Measurements from ENCODE around the gene DEK.

DNA sequence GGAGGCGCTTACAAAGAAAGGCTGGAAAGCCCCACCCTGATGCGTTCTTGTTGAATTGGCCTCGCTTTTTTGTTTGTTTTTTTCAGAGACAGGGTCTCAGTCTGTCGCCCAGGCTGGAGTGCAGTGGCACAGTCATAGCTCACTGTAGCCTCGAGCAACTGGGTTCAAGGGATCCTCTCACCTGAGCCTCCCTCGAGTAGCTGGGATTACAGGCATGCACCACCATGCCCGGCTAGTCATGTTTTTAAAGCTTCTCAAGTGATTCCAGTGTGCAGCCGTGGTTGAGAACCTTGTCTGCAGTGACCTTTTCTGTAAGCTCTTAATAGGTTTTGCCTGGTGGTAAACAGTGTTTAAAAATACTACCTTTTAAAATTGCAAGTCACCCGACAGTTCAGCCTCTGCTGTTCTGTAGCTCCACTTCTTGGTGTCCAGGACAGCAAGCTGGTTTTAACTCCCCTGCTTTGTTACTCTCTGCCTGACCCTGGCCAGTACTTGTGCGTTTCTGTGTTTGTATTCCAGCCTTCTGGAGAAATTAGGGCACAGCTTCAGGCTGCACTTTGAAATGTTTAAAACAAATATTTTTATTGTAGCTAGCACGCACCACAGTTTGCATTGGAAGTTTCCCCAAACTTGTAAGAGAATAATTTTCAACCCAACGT lies 54.7 kb downstream of the DEK start:
- TF ChIP-seq, protein P1, sequence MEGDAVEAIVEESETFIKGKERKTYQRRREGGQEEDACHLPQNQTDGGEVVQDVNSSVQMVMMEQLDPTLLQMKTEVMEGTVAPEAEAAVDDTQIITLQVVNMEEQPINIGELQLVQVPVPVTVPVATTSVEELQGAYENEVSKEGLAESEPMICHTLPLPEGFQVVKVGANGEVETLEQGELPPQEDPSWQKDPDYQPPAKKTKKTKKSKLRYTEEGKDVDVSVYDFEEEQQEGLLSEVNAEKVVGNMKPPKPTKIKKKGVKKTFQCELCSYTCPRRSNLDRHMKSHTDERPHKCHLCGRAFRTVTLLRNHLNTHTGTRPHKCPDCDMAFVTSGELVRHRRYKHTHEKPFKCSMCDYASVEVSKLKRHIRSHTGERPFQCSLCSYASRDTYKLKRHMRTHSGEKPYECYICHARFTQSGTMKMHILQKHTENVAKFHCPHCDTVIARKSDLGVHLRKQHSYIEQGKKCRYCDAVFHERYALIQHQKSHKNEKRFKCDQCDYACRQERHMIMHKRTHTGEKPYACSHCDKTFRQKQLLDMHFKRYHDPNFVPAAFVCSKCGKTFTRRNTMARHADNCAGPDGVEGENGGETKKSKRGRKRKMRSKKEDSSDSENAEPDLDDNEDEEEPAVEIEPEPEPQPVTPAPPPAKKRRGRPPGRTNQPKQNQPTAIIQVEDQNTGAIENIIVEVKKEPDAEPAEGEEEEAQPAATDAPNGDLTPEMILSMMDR (conservative IDR thresholded peaks at IDR 0.05), result no peak
- TF ChIP-seq EZH2 (IDR thresholded peaks at IDR 0.05; ENCODE audit: low read depth), result no peak

Measured in PC-9 (cell line).